Activated T-helper 9 cell treated with anti-CD3 and anti-CD28 coated beads, Interleukin-2, amount 50 U/mL, for 16 hours (primary cell): Measurements from ENCODE around the gene NSUN3.

Experiments used
- DNase-seq: peaks from one replicate; pipeline ENCODE4 v3.0.0-alpha.2; 2020; ENCODE audit warnings: low read depth

The NSUN3 gene

DNA sequence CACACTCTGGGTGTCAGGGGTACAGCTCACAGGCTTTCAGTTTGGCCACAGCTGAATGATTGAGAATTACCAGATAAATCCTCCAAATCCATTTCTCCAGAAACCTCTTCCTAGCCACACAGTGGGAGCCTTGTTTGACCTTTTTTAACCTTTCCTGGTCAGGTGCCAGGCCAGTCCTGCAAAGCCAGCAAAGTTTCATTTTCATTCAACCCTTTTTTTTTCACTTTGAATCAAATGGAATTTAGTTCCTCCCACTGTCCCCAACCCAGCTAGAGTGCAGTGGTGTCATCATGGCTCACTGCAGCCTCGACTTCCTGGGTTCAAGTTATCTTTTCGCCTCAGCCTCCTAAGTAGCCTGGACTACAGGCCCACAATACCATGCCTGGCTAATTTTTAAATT is 67.8 kb downstream of the NSUN3 start:
- DNase-seq, result no peak

GRCh38 chr3:94132777-94133176 is 69.9 kb downstream of the NSUN3 start:
- DNase-seq, result no peak

- DNase-seq, result no peak
Observed at GRCh38 chr3:94136133-94136532, 73.3 kb downstream of the NSUN3 start.

DNA sequence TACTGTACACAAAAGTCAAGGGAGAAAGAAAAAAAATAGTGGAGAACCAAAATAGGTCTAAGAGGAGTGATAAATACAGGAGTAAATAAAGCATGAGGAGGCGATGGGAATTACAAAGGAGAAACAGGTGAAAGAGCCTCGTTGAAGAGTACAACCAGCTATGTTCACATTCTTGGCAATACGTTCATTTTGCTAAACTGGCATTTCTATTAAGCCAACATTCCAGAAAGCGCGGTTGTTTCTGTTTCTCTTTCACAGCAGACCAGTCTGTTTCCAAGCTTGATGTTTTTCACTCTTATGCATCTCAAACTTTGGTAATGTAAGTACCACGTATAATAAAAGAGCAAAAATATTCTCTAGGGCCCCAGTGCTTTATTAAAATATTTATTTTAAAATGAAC is 74.5 kb downstream of the NSUN3 start:
- DNase-seq, result no peak

DNA sequence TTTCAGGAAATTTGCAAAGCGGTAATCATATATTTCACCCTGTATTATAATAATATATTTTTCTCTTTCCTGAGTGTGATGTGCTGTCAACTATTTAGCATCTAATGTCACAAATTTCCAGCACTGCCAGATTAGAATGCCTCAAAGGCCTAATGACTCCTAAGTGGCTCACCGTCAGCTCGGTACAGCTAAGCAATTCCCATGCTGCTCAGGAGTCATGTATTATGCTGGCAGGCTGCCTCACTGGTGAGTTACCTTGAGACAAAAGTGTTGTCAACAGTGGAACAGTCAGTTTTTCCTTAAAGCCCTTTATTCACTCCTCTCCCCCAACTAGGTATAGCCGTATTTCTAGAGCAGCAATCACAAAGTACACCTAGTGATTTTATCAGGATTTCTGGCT is 83.6 kb downstream of the NSUN3 start:
- no peak for DNase-seq

GRCh38 chr3:94147012-94147411 is 84.2 kb downstream of the NSUN3 start:
- no peak for DNase-seq

GRCh38 chr3:94150113-94150512 is 87.3 kb downstream of the NSUN3 start:
- DNase-seq, result no peak

- no peak for DNase-seq
Observed at GRCh38 chr3:94156626-94157025, 93.8 kb downstream of the NSUN3 start.

GRCh38 chr3:94158512-94158911 is 95.7 kb downstream of the NSUN3 start:
- no peak for DNase-seq

DNA sequence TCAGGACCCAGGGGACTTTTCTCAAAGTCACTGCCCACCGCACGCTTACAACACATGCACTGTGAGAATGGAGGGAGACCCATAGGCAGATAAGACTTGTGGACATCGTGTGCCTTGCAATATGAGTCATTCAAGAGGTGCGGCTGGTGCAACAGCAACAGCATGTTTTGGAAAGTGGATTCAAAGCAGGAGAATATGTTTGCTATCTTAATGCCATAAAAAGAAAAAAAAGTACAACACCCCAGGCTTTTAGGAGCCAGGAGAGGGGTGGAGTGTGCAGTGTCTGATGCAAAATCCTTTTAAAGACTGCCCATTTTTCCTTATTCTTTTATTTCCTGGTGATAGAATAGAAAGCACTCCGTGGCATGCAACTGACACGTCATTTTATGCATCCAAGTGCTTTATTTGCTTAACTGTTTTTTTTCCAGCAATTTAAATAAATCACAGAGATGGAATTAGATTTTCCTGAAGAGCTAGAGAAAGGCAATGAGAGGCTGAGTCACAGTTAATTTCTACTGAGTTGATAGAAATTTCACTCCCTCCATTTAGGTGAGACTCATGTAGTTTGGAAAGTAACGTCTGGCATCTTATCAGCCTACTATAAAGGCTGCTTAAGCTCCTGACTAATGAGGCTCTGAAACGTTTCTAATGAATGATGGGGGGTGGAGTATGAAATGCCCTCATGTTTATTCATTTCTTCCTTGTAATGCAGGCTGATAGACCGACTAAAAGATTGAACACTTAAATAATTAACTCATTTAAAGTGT is 96.4 kb downstream of the NSUN3 start:
- DNase-seq, result no peak

GRCh38 chr3:94162700-94163099 is 99.8 kb downstream of the NSUN3 start:
- no peak for DNase-seq

DNA sequence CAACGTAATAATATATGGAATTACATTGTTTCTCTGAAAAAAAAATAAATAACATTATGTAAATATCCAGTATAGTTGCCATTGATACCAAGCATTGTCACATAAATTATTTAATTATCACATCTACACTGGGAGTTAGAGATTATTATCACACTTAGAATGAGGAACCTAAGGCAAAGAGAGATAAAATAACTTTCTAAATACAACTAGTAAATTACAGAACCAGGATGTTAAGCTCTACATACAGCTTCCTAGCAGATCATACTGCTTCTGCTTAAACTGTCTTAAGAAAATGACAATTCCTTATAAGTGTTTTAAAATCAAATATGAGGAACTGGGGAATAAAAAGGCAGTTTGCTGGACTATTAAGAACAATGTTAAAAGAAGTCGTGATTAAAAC is 104.5 kb downstream of the NSUN3 start:
- DNase-seq, result no peak

- DNase-seq, result no peak
Observed at GRCh38 chr3:94167796-94168195, 104.9 kb downstream of the NSUN3 start.

DNA sequence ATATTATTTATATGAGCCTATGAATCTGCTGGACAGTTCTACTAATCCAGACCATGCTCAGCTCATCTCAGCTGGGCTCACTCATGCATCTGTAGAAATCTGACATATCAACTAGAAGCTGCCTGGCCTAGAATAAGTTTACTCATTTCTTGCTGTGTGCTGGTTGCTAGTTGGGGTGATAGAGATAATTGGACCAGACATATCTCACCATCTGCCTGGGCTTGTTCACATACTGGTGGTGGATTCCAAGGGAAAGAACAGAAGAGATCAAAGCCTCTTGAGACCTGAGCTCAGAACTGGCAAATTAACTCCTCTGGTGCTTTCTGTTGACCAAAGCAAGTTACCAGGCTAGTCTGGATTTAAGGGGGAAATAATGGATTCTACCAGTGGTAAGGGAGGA is 109.1 kb downstream of the NSUN3 start:
- DNase-seq, result no peak

GRCh38 chr3:94172695-94173310 is 109.9 kb downstream of the NSUN3 start:
- DNase-seq, result no peak

- DNase-seq, result no peak
Observed at GRCh38 chr3:94173673-94174434, 111.0 kb downstream of the NSUN3 start.

GRCh38 chr3:94175677-94176076 is 112.8 kb downstream of the NSUN3 start:
- DNase-seq, result no peak

DNA sequence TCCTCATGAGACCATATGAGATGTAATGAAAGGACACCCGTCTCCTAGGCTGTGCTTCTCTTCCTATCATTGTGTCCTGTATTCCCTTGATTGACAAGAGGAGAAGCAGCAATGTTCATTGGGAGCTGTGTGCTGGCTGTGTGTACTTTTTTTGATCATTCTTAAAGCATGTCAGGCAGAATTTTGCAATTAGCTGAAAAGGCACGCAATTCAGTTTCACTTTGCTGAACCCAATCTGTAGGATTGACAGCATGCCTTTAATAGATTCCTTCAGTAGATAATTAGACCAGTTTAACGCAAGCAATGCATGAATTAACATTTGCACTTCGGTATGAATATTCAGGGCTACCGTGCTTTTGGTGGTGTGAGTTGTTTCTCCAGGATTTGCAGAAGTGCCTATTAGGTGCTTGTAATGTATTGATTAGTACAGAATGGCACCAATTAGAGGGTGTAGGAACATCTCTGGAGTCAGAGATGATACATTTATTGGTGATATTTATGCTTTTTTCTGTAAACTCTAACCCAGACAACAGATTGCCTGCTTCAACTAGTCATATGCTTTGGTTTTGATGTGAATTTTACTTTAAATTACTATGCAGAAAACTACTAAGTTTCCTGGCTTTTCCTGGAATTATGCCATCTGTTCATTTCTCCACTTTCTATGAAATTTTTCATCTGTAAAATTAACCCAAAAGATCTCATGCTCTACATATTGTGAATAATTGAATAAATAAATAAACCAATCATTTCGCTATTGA is 114.3 kb downstream of the NSUN3 start:
- no peak for DNase-seq
